Measurements from ENCODE around the gene IFNAR1. TPM values are rescaled to one million over a fixed set of nuclear protein-coding genes. Genes with fewer than 3 reads are reported as not detected.

IFNAR1 gene
- total and polyA plus RNA-seq, 8 donors = 29.2 to 71.3 (median 34.0) TPM

- no peaks in the 10 kb centered on the region for H3K27me3 ChIP-seq
- H3K27ac ChIP-seq = peak overlapping the region in 1 of 2 donors; percentile 67
- ATAC-seq = no peak
- TF ChIP-seq, protein P1, sequence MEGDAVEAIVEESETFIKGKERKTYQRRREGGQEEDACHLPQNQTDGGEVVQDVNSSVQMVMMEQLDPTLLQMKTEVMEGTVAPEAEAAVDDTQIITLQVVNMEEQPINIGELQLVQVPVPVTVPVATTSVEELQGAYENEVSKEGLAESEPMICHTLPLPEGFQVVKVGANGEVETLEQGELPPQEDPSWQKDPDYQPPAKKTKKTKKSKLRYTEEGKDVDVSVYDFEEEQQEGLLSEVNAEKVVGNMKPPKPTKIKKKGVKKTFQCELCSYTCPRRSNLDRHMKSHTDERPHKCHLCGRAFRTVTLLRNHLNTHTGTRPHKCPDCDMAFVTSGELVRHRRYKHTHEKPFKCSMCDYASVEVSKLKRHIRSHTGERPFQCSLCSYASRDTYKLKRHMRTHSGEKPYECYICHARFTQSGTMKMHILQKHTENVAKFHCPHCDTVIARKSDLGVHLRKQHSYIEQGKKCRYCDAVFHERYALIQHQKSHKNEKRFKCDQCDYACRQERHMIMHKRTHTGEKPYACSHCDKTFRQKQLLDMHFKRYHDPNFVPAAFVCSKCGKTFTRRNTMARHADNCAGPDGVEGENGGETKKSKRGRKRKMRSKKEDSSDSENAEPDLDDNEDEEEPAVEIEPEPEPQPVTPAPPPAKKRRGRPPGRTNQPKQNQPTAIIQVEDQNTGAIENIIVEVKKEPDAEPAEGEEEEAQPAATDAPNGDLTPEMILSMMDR (IDR thresholded peaks at IDR 0.05) = no peak
- H3K9me3 ChIP-seq = no peaks in the 10 kb centered on the region
- H3K36me3 ChIP-seq = peaks cover 0 to 44% of the 10 kb centered on the region in 2 donors
- peaks cover 0 to 26% of the 10 kb centered on the region in 2 donors for H3K4me1 ChIP-seq
- no peak overlapping the region for H3K4me3 ChIP-seq
- intact Hi-C loops (cut with DNase I) = no loop called here
- no peak for DNase-seq
These were observed 14.4 kb downstream of the IFNAR1 start for GRCh38 chr21:33339135-33339534.

- ATAC-seq (no peak), DNase-seq (no peak)
- Histone ChIP-seq H3K36me3 (peaks cover 0 to 52% of the 10 kb centered on the region in 2 donors), H3K4me1 (peaks cover 0 to 26% of the 10 kb centered on the region in 2 donors), H3K9me3 (no peaks in the 10 kb centered on the region), H3K27me3 (no peaks in the 10 kb centered on the region), H3K27ac (peak overlapping the region in 1 of 2 donors; percentile 67), H3K4me3 (no peak overlapping the region)
- intact Hi-C loops (cut with DNase I) = no loop called here
- TF ChIP-seq, protein P1 (IDR thresholded peaks at IDR 0.05) = no peak
These were observed 15.1 kb downstream of the IFNAR1 start for GRCh38 chr21:33339918-33340317.

- intact Hi-C loops (cut with DNase I) = no loop called here
- H3K4me3 ChIP-seq = no peak overlapping the region
- H3K36me3 ChIP-seq = peaks cover 0 to 96% of the 10 kb centered on the region in 2 donors
- DNase-seq (no peak), ATAC-seq (no peak)
- peaks cover 0 to 5% of the 10 kb centered on the region in 2 donors for H3K4me1 ChIP-seq
- H3K27me3 ChIP-seq = no peaks in the 10 kb centered on the region
- H3K27ac ChIP-seq = no peak overlapping the region
- H3K9me3 ChIP-seq = no peaks in the 10 kb centered on the region
- TF ChIP-seq, protein P1 (IDR thresholded peaks at IDR 0.05) = no peak
These were observed 21.0 kb downstream of the IFNAR1 start for GRCh38 chr21:33345751-33346238.

DNA sequence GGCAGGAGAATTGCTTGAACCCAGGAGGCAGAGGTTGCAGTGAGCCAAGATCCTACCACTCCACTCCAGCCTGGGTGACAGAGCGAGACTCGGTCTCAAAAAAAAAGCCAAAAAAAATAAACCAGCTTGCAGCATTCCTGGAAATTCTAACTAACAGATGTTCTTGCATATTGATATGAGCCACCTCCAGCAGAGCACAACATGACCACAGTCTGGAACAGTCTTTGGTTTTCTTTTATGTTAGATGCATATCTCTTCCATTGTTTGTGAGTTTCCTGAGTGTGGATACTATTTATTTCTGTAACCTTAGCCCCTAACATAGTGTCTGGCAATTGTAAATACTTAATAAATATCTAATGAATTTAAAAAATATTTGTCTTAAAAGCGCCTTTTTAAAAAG is 23.9 kb downstream of the IFNAR1 start:
- TF ChIP-seq, protein P1 (IDR thresholded peaks at IDR 0.05) = no peak
- Histone ChIP-seq H3K4me1 (no peaks in the 10 kb centered on the region), H3K9me3 (no peaks in the 10 kb centered on the region), H3K27ac (no peak overlapping the region), H3K27me3 (no peaks in the 10 kb centered on the region), H3K36me3 (peaks cover 0 to 89% of the 10 kb centered on the region in 2 donors), H3K4me3 (no peak overlapping the region)
- ATAC-seq (no peak), DNase-seq (no peak)
- intact Hi-C loops (cut with DNase I) = no loop called here

DNA sequence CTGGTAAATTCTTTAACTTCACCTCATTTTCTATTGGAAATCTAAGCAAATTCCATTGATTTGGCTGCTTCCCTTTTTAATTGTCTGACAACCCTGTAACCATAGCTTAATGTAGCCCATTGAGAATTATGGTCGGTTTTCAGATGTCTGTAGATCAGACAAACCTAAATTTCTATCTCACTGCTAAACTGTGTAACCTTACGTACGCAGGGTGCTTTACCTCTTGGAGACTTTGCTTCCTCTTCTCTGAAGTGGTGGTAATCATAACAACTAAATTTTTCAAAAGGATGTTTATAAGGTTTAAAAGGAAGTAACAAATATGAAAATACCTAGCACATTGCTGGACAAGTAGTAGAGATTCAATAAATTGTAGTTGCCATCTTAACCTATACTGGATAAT is 25.9 kb downstream of the IFNAR1 start:
- peaks cover 0 to 88% of the 10 kb centered on the region in 2 donors for H3K36me3 ChIP-seq

More for the DNA sequence above, 25.9 kb downstream of the IFNAR1 start:
- no peak for ATAC-seq
- Histone ChIP-seq H3K27ac (no peak overlapping the region), H3K4me1 (peaks cover 0 to 10% of the 10 kb centered on the region in 2 donors), H3K4me3 (no peak overlapping the region), H3K27me3 (no peaks in the 10 kb centered on the region), H3K9me3 (no peaks in the 10 kb centered on the region)
- no peak for DNase-seq
- TF ChIP-seq, protein P1 (IDR thresholded peaks at IDR 0.05) = no peak
- intact Hi-C loops (cut with DNase I) = no loop called here

Data from left lung (tissue), 10 donors.